ENCODE results near the gene COL11A2. TPM values are rescaled to one million over a fixed set of nuclear protein-coding genes. Genes with fewer than 3 reads are reported as not detected.

The COL11A2 gene
- polyA plus RNA-seq, 3 donors, result 0.57 TPM; not detected in 2

DNA sequence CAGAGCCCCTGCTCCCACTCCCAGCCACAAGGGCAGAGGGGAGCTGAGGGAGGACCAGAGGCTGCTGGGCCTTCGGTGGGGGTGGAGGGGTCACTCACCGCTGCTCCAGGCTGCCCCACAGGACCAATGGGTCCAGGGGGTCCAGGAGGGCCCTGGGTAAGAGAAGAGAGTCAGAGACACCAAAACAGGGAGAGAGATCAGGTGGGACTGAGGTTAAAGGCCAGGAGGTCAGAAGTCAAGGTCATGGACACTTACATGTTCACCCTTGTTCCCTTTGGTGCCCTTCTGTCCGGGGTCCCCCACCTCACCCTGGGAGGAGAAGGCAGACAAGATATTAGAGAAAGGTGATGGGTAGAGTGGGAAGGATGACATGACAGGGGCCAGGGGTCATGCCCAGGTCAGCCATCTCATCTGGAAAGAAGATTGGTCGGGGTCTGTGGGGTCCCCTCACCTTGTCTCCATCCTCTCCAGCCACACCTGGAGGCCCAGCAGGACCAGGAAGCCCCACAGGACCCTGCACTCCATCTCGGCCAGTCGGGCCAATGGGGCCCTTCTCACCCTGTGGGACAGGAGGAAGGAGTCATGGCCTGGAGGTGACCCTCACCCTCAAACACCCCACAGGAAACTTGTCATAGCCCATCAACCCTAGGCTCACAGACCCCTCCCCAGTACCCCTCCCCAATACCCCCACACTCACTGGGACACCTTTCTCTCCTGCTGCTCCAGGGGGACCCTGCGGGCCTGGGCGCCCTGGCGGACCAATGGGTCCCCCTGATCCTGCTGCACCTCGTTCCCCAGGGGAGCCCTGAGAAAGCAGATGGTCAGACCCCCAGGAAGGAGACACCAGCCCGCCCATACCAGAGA is 21.0 kb downstream of the COL11A2 start:
- H3K27ac Mint-ChIP-seq, result no peak overlapping the region
- no peaks in the 10 kb centered on the region for H3K27me3 ChIP-seq (ENCODE audit: control insufficient read depth in 2 of 2, insufficient read depth in 2 of 2, low read length in 2 of 2)

More for the DNA sequence above, 21.0 kb downstream of the COL11A2 start:
- WGBS (ENCODE audit: insufficient coverage), result 93% methylated on average over 8 of the region's 11 CpGs
- Histone ChIP-seq H3K4me1 (ENCODE audit: control insufficient read depth in 1 of 2, insufficient read depth in 2 of 2, low read length in 2 of 2) (no peaks in the 10 kb centered on the region), H3K4me3 (replicated peaks in 1 of 3; ENCODE audit: low read depth in 2 of 3, low read length in 3 of 3) (no peak overlapping the region), H3K9me3 (replicated peaks in 1 of 2; ENCODE audit: control insufficient read depth in 1 of 2, insufficient read depth in 1 of 2, low read length in 2 of 2) (no peaks in the 10 kb centered on the region), H2AFZ (ENCODE audit: insufficient read depth, low read depth, low read length, poor library complexity, severe bottlenecking) (no peak overlapping the region), H3K36me3 (replicated peaks in 1 of 2; ENCODE audit: control insufficient read depth in 1 of 2, insufficient read depth in 2 of 2, low read length in 2 of 2) (no peaks in the 10 kb centered on the region), H3K4me2 (replicated peaks; ENCODE audit: extremely low read depth, low read length, poor library complexity, severe bottlenecking) (no peak overlapping the region), H4K20me1 (ENCODE audit: insufficient read depth, low read length) (no peaks in the 10 kb centered on the region), H3K27ac (ENCODE audit: low read depth in 1 of 2, low read length in 2 of 2) (no peak overlapping the region), H3K9ac (ENCODE audit: insufficient read depth, low read length, poor library complexity, severe bottlenecking) (no peak overlapping the region), H3K79me2 (ENCODE audit: insufficient read depth, low read length) (no peaks in the 10 kb centered on the region)
- intact Hi-C loops (cut with micrococcal nuclease), result no loop called here
- H3K27me3 Mint-ChIP-seq (ENCODE audit: low read depth in 3 of 3), result peaks cover 8 to 23% (median 15%) of the 10 kb centered on the region in 3 donors
- H3K4me3 Mint-ChIP-seq, result peak overlapping the region in 1 of 2 donors; percentile 20
- H3K9me3 Mint-ChIP-seq, result no peaks in the 10 kb centered on the region
- DNase-seq, result no peak
- H3K4me1 Mint-ChIP-seq, result no peaks in the 10 kb centered on the region
- no peak for TF ChIP-seq CTCF (IDR thresholded peaks at IDR 0.05)
- H3K36me3 Mint-ChIP-seq, result no peaks in the 10 kb centered on the region
